Measurements from ENCODE around the gene DDOST. TPM values are rescaled to one million over a fixed set of nuclear protein-coding genes. Genes with fewer than 3 reads are reported as not detected.

DDOST gene
- total and polyA plus RNA-seq, 8 donors = 189 to 246 (median 202) TPM

DNA sequence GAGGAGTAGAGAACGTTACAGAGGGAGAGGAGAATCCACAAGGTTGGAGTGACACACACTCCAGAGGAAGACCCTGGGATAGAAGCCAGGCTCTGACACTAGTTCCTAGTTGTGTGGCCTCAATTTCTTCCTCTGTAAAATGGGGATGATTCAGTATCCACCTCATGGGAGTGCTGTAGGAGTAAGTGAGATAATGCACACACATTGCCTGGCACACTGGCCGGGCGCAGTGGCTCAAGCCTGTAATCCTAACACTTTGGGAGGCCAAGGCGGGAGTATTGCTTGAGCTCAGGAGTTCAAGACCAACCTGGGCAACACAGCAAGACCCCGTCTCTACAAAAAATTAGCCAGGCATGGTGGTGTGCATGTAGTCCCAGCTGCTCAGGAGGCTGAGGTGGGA, 47.7 kb upstream of the DDOST start:
- TF ChIP-seq, protein P1, sequence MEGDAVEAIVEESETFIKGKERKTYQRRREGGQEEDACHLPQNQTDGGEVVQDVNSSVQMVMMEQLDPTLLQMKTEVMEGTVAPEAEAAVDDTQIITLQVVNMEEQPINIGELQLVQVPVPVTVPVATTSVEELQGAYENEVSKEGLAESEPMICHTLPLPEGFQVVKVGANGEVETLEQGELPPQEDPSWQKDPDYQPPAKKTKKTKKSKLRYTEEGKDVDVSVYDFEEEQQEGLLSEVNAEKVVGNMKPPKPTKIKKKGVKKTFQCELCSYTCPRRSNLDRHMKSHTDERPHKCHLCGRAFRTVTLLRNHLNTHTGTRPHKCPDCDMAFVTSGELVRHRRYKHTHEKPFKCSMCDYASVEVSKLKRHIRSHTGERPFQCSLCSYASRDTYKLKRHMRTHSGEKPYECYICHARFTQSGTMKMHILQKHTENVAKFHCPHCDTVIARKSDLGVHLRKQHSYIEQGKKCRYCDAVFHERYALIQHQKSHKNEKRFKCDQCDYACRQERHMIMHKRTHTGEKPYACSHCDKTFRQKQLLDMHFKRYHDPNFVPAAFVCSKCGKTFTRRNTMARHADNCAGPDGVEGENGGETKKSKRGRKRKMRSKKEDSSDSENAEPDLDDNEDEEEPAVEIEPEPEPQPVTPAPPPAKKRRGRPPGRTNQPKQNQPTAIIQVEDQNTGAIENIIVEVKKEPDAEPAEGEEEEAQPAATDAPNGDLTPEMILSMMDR (IDR thresholded peaks at IDR 0.05) = no peak
- Histone ChIP-seq H3K36me3 (no peaks in the 10 kb centered on the region), H3K9me3 (no peaks in the 10 kb centered on the region), H3K27ac (no peak overlapping the region), H3K4me3 (no peak overlapping the region), H3K27me3 (peaks cover 0 to 18% of the 10 kb centered on the region in 2 donors), H3K4me1 (no peaks in the 10 kb centered on the region)
- no peak for DNase-seq
- no peak for ATAC-seq
- intact Hi-C loops (cut with DNase I) = no loop called here

DNA sequence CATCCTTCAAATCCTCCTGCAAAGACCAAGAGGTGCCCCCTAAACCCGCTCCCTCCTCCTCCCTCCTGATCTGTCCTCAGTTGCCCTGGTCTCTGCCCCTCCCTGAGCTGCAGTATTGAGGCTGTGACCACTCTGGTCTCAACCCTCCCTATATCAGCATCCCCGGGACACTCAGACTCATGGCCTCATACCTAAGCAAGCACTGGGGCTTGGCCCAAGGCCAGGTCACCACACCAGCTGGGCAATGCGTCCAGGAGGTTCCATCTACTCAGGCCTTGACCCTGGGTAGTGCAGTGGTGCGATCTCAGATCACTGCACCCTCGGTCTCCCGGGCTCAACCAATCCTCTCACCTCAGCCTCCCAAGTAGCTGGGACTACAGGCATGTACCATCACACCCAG, 46.9 kb upstream of the DDOST start:
- H3K36me3 ChIP-seq = no peaks in the 10 kb centered on the region
- DNase-seq (no peak), ATAC-seq (no peak)
- H3K4me1 ChIP-seq = no peaks in the 10 kb centered on the region
- intact Hi-C loops (cut with DNase I) = no loop called here
- H3K27me3 ChIP-seq = peaks cover 0 to 12% of the 10 kb centered on the region in 2 donors
- H3K4me3 ChIP-seq = no peak overlapping the region
- TF ChIP-seq, protein P1 (IDR thresholded peaks at IDR 0.05) = no peak
- H3K27ac ChIP-seq = no peak overlapping the region
- no peaks in the 10 kb centered on the region for H3K9me3 ChIP-seq

DNA sequence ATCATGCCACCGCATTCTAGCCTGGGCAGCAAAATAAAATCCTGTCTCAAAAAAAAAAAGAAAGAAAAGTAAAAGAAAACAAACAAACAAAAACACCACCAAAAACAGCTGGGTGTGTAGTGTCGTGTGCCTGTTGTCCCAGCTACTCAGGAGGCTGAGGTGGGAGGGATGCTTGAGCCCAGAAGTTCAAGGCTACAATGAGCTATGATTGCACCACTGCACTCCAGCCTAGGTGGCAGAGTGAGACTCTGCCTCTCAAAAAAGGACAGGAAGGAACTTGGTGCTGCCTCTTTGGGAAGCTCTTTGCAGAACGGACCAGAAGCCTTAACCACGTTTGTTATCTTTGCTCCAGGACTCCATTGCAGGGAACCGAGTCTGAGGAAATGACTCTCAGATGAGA, 45.7 kb upstream of the DDOST start:
- H3K9me3 ChIP-seq = no peaks in the 10 kb centered on the region
- ATAC-seq (no peak), DNase-seq (no peak)
- H3K27me3 ChIP-seq = peaks cover 0 to 12% of the 10 kb centered on the region in 2 donors
- H3K27ac ChIP-seq = no peak overlapping the region
- H3K4me1 ChIP-seq = no peaks in the 10 kb centered on the region
- TF ChIP-seq, protein P1 (IDR thresholded peaks at IDR 0.05) = no peak
- intact Hi-C loops (cut with DNase I) = no loop called here
- H3K4me3 ChIP-seq = no peak overlapping the region
- no peaks in the 10 kb centered on the region for H3K36me3 ChIP-seq

DNA sequence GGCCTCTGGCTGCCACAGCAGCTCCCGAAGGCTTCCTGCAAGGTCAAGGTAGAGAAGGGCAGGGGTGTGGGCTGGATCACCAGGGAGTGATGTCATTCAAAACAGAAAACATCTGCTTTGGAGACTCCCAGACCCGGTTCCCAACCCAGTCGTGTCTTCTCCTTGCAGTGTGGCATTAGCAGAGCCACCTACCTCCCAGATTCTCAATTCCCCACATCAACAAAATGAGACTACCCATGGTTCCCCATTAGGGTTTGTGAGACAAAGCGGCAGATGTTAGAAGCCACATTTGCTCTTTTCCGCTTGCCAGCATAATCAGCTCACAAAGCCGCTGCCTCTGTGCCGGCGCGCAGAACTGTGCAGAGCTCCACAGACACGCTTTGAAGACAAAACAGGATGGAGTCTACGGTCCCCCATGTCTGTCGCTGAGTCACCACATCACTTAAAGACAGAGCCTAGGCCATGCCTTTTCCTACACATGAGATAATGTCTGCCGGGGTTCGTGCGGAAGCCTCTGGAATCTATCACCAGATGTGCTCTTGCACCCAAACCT, 44.1 kb upstream of the DDOST start:
- H3K4me1 ChIP-seq = no peaks in the 10 kb centered on the region
- ATAC-seq (no peak), DNase-seq (no peak)
- no peak overlapping the region for H3K4me3 ChIP-seq
- TF ChIP-seq, protein P1 (IDR thresholded peaks at IDR 0.05) = no peak
- H3K9me3 ChIP-seq = no peaks in the 10 kb centered on the region
- no peaks in the 10 kb centered on the region for H3K36me3 ChIP-seq
- intact Hi-C loops (cut with DNase I) = no loop called here
- H3K27ac ChIP-seq = no peak overlapping the region
- H3K27me3 ChIP-seq = peaks cover 0 to 6% of the 10 kb centered on the region in 2 donors

DNA sequence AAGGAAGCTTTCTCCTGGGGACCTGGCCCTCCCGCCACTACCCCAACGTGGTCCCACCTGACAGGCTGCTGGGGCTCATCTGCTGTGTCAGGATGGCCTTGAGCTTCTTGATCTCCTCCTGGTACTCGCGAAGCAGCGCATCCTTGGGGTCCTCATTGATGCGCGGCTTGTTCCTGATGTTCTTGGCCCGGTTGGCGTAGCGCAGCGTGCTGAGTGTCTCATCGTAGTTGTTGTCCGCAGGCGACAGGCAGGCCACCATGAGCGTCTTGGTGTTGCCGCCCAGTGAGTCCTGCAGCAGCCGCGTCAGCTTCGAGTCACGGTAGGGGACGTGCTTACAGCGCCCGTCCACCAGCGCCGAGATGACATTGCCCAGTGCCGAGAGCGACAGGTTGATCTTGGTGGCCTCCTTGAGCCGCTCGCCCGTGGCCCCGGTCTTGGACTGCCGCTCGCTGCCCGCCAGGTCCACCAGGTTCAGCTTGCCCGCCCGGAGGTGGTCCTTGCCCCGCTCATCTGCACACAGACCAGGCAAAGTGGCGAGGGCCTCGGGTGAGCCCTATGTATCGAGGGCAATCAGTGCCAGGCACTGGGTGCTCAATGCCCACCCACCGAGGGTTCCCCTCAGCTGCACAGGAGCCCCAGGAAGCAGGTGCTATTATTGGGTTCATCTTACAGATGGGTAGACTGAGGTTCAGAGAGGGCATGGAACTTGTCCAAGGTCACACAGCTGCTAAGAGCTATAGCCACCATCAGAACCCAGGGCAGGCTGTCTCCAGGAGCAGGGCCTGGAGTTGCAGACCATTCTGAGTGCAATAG, 43.4 kb upstream of the DDOST start:
- no peak overlapping the region for H3K4me3 ChIP-seq
- no peaks in the 10 kb centered on the region for H3K36me3 ChIP-seq
- TF ChIP-seq, protein P1 (IDR thresholded peaks at IDR 0.05) = no peak
- H3K27me3 ChIP-seq = no peaks in the 10 kb centered on the region
- H3K9me3 ChIP-seq = no peaks in the 10 kb centered on the region
- no peak overlapping the region for H3K27ac ChIP-seq
- no peak for DNase-seq
- intact Hi-C loops (cut with DNase I) = no loop called here
- H3K4me1 ChIP-seq = no peaks in the 10 kb centered on the region
- ATAC-seq = no peak
